ENCODE results near the gene HES7.
A peak's percentile ranks its signal among the peaks of the same experiment; 100 is the strongest.
"Not testable (repeated sequence)": the region's sequence is repeated elsewhere in the genome, so short reads cannot be mapped to it uniquely, and the experiment has no call there.

The HES7 gene

DNA sequence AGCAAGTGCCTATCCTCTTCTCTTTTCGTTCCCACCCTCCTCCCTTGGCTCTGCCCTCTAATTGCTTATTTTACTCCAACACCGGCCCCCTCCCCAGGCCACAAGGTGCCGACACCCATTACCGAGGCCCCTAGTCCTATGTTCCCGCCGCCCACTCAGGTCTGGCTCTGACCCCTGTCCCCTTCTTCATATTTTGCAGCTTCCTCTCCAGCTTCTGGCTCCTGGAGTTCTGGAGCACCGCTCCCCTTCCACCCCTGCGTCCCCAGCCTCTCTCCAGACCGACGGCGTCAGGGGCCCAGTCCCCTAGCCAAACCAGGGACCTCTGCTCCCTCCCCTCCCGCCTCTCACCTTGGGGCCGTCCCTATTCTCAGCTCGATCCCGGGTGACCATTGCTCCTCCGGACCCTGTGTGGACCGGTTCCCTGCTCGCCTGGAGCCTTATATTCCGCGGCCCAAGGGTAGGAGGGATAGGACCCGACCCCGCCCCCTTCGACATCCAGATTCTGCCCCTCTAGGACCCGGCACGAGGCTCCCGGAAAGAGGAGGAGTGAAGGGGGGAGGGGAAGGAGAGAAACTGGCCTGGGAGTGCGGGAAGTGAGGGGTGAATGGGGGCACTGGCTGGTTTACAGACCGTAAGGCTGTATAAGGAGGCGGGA, at the start of gene HES7:
Gene HES7, minus strand, starts transcription at position 412 of the 655 bp plus-strand sequence. Its CDS starts 22 bp downstream, at position 390.
- DNase-seq (ENCODE audit: low read depth in 1 of 2, low spot score in 1 of 2), result no peak

DNA sequence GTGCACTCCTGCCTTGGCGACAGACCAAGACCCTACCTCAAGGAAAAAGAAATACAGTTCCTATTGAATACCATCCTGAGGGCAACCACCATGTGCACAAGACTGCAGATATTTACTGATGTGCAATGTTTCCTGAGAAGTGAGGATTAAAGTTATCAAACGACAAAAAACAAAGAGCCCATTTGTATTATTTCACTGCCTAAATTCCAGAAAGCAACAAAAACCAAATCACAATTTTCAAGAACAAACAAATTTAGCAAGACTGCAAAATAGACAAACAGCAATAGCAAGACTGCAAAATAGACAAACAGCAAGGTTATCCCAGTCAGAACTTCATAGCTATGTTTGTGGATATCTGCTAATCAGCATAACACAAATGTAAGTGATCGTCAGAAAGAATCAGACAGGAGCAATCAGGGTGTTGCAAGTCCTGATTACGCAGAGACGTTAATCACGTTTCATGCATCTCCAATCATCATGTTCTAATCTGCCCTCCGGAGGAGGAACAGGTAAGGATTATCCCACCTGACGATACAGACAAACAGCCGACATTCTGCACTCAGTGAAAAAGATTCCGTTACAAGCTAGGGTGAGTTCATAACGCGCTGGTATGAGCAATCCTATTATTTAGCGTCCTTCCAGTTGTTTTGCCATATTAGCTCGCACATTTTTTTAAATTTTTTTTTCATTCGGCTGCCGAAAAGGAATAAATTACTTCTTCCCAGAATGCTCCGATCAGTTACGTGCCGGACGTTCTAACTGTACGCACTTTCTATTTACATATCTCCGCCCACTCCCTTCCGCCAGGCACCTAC, 49.4 kb upstream of the HES7 start:
- DNase-seq (ENCODE audit: low read depth in 1 of 2, low spot score in 1 of 2), result peak in 1 of 2 donors; percentile 90

DNA sequence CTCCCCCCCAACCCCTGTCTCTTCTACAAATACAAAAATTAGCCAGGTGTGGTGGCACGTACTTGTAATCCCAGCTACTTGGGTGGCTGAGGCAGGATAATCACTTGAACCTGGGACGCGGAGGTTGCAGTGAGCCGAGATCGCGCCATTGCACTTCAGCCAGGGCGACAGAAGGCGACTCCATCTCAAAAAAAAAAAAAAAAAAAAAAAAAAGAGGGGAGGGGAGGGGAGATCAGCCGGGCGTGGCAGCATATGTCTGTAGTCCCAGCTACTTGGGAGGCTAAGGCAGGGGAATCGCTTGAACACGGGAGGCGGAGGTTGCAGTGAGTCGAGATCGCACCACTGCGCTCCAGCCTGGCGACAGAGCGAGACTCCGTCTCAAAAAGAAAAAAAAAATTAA, 46.3 kb upstream of the HES7 start:
- not testable (repeated sequence) for DNase-seq (ENCODE audit: low read depth in 1 of 2, low spot score in 1 of 2)

DNA sequence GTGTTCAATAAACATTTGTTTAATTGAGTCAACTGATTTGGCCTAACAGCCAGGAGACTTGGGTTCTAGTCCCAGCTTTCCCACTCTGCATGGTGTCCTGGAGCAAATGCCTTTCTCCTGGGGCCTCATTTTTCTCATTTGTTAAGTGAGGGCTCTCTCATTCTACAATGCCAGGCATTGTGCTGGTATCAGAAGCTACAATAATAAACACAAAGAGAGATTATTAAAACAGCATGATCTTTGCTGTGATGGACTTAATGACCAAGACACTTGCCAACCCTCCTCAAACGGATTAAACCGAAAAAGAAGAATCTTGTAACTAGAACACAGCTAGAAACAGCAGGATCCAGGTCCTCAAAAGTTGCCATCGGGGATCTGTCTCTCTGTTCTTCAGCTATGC, 43.6 kb upstream of the HES7 start:
- no peak for DNase-seq (ENCODE audit: low read depth in 1 of 2, low spot score in 1 of 2)

DNA sequence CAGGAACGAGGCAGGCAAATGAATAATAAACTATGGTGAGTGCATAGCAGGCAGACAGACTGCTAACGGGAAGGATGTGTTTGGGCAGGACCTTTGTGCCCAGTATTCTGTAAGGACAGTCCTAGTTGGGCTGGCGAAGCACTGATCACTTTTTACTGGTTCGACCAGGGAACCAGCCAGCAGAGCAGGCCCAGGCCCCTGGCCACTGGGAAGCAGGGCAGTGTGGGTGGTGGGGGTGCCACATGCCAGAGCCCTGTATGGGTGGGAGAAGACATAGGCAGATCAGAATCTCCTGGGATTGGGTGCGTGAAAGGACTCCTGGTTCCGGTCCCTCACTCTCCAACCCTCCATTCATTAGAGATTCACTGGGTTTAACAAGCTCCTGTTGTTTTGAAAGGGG, 42.8 kb upstream of the HES7 start:
- no peak for DNase-seq (ENCODE audit: low read depth in 1 of 2, low spot score in 1 of 2)

DNA sequence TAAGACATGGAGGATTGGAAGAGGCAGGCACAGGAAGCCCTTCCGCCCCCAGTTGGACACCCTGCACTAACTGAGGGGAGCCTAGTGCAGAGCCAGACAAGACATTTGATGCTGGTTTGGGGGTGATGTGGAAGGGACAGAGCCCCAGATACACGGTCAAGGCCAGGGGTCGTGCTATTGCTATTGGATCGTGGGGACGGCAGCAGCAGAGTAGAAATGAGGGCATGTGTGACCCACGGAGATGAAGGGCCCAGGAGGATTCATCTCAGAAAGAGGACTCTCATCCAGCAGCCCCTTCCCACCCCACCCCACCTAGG, 40.9 kb upstream of the HES7 start:
- no peak for DNase-seq (ENCODE audit: low read depth in 1 of 2, low spot score in 1 of 2)

DNA sequence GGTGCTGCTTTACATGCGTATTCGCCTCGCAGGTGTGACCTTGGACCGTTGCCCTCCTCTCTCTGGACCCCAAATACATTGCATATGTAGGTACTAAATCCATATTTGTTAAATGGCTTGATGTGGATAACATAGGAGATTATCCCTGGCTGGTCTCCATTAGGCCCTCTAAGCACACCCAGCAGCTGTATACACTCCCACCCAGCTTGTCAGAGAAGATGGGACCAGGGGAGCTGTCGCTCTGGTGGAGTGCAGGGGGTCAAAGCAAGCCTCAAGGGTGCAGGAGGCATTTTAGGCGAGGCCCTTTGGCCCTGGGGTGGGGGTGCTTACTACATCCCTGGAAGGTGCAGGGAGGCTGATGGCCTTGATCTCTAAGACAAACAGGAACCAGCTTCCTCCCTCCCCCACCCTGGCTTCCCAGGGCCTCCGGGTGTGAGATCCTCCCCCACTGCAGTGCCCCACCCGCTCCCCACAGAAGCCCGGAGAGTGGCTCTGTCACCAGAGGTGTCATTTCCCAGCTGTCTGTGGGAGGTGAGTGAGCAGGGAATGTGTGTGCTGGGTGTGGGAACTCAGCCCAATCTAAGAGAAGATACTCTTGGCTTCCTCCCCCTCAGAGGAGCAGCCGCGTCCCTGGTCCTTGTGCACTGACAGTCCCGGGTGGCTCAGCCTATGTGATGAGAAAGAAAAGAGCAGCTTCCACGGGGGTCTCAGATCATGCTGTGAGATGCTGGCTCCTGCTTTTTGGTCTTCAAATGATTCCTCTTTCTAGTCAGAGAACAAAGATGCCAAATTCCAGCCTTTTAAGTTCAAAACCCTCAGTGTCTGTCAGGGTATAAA, 40.3 kb upstream of the HES7 start:
- DNase-seq (ENCODE audit: low read depth in 1 of 2, low spot score in 1 of 2), result peak in 1 of 2 donors; percentile 75

DNA sequence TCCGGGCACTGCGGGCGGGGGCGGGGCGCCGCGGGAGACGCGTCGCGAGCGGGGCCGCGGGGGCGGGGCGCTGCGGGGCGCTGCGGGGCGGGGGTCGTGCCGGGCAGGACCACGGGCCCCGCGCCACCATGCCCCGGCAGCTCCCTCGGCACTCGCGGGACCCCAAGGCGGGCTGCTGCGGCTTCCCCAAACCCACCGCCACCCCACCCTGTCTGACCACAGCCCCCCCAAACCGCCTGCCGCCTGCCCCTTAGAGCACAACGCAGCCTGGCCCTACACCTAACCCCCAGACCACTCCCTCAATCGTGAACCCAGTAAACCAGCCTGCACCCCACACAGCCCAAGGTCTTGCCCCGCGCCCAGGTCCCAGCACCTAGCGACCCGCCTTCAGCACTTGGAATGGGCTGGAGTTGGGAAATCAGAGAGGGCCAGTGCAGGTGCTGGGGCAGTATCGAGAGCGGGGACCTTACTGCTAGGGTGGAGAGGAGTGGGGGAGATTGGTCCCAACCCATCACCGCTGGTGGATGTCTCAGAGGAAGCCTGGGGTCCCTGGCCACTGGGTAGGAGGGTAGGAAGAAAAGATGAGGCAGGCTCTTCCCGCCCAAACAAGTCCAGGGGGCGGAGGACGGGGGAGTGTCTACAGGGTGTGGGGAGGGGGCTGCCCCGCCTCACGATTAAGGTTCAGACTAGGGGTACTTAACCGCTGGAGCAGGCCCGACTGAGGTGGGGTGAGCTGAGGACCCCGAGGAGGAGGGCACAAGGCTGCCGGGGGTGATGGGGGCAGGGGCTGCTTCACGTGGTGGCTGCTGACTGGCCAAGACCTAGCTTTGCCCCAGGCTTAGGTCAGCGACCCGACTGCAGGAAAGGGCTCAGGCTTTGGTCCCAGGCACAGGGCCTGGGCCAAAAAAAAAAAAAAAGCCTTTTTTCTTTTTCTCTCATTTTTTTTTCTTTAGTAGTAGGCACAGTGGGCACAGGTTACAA, 39.4 kb upstream of the HES7 start:
- no peak for DNase-seq (ENCODE audit: low read depth in 1 of 2, low spot score in 1 of 2)

DNA sequence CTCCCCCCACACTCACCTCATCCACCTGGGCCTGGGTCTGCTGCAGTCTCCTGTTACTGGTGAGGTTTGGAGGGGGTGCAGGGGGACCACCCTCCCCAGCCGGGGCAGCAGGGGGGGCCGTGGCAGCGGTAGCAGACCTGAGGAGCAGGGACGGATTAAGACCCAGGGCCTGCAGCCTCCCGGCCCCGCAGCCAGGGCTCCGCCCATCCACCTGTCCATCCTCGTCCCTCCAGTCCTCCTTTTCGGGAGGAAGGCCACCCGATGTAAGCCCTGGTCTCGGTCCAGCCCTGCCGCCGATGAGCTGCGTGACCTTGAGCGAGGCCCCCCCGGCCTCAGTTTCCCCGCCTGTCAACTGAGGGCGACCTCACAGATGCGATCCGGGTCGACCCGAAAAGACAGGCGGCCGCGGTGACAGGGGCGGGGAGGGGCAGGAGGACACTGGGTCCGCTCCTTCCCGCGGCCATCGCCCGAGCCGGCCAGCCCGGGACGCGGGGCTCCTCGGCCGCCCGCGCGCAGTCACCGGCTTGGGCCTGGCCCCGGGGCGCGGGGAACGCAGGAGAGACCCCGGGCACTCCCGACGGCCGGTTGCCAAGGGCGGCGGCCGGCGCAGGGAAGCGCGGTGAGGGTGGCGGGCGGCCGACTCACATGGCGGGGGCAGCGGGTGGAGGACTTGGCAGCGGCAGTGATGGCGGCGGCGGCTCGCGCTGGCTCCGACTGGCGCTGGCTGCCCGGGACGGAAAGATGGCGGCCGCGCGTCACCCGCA, 38.5 kb upstream of the HES7 start, which contains the start of gene VAMP2:
Gene VAMP2, minus strand, starts transcription at position 716 of the 764 bp plus-strand sequence. Its CDS starts 69 bp downstream, at position 647.
- DNase-seq (ENCODE audit: low read depth in 1 of 2, low spot score in 1 of 2), result peak; percentile 67 to 69

DNA sequence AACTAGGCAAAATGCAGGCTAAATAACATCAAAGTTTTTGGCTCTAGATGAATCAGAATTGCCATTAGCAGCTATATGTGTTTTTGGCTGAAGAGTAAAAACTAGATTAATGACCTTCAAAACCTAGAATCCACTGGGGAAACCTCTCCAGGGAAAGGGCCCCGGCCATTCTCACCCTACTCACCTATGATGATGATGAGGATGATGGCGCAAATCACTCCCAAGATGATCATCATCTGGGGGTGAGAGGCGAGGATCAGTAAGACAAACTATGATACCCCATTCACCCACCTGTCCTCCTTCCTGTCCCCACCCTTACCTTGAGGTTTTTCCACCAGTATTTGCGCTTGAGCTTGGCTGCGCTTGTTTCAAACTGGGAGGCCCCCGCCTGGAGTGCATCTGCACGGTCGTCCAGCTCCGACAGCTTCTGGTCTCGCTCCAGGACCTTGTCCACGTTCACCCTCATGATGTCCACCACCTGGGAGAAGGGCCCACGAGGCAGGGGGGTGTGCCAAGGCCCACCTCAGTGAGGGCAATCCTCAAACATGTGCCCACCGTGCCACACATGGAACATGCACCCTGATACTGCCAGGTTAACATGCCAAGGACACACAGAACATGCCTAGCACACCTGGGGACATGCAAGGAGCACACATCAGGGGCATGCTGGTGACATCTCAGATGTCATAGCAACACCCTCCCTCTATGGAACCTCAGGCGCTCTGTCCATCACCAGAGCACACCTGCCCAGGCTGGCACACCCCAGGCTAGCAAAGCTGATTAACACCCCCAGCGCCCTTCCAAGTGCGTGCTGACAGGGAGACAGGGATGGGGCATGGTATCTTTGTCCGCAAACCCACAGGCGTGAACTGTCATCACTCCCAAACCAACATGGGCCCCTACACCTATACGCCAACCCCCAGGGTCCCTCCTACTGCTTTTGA, 37.7 kb upstream of the HES7 start:
- DNase-seq (ENCODE audit: low read depth in 1 of 2, low spot score in 1 of 2), result no peak

DNA sequence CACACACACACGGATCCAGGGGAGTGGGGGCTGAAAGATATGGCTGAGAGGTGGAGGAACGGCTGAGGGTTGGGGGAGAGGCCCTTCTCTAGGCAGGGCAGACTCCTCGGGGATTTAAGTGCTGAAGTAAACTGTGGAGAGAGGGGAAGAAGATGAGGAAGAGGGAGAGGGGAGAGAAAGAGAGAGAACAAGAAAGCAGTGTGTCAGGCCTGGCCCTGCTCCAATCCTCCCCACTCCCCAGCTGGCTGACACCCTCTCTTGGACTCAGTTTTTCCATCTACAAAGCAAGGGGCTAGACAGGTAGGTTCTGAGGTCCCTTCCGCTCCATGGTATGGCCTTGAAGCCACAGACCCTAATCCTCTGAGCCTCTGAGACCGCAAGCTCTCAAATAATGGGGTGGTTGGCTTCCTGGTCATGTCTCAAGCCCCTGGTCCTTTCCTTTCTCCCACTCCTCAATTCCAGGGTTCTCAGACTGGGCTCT, 36.9 kb upstream of the HES7 start:
- no peak for DNase-seq (ENCODE audit: low read depth in 1 of 2, low spot score in 1 of 2)

DNA sequence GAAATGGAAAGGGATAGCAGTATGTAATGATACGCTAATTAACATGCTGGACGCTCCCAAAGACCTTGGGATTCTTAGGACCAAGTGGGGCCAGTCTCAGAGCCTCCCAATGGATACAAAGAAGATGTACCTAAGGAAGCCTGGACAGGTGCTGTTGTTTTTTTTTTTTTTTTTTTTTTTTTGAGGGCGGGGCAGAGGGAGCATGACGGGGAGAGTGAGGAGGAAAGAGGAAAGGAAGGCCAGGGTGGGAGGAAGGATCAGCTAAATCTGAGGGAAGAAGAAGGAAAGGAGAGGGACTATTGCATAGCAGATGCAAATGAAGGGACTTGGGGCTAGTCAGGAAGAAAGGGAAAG, 36.3 kb upstream of the HES7 start:
- no peak for DNase-seq (ENCODE audit: low read depth in 1 of 2, low spot score in 1 of 2)

DNA sequence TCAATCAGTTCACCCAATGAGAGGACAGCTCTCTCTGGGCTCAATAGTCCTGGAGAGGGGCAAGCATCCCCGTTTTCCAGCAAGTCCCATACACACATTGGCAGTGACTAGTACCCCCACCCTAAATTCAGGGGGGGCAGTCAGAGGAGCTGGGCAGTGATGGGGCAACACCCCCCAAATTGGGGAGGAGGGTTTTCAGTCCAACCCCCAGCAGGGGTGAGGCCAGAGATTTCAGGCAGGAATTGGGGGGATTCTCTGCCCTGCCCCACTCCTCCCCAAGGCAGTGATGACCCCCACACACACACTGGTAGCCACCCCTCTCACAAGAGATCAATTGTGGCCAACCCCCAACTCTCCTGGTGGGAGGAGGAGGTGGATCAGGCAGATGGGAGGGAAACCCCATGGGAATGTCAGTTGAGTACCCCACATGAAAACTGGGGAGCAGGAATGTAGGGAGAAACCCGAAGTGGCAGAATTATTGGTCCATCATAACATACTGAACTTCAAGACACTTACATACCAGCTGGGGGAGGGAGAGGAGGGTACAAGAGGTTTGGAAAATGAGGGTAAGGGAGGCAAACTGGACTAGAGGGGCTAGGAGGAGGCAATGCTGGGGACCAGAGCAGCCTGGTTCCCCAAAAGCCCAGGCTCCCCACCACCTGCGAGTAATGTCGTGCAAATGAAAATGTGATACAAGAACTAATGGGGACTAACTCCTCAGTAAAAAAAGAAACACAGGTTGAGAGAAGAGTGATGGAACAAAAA, 35.7 kb upstream of the HES7 start:
- DNase-seq (ENCODE audit: low read depth in 1 of 2, low spot score in 1 of 2), result no peak

DNA sequence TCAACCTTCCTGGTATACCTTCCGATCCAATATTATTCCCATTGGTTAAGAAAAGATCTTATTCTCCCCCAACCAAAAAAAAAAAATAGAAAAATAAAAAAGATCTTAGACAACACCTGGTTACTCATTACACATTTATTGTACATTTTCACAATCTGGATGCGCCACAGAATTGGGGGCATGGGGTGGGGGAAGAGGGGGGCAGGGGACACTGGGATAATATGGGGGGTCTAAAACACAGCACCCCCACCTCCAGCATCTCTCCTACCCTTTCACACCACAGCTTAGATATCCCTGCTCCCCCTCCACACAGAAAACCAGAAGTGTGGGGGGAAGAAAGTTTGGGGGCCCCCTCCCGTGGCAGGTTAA, 35.1 kb upstream of the HES7 start:
- DNase-seq (ENCODE audit: low read depth in 1 of 2, low spot score in 1 of 2), result no peak

DNA sequence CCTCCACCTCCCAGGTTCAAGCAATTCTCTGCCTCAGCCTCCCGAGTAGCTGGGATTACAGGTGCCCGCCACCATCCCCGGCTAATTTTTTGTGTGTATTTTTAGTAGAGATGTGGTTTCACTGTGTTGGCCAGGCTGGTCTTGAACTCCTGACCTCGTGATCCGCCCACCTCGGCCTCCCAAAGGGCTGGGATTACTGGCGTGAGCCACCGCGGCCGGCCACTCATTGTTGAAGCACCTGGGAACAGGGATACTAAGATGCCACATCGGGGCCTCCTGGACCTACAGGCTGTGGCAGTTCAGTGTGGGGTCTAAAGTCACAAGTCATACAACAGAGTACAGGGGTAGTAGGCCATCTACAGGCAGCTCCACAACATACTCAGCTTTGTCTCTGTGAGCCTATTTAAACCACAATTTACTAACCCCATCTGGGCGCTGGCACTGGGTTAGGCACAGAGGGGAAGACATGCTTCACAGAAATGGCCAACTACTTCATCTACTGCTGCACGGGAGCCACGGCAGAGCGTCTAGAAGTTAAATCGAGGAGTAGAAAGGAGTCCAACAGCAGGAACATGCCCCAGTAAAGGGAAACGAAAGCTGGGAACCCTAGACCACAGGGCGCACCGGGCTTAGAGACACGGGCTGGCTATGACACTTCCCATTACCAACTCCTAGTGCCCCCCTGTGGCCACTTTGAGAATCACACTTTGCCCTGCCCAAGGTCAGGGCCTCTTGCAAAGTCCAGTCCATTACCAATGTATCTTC, 34.5 kb upstream of the HES7 start:
- peak in 1 of 2 donors; percentile 85 for DNase-seq (ENCODE audit: low read depth in 1 of 2, low spot score in 1 of 2)

DNA sequence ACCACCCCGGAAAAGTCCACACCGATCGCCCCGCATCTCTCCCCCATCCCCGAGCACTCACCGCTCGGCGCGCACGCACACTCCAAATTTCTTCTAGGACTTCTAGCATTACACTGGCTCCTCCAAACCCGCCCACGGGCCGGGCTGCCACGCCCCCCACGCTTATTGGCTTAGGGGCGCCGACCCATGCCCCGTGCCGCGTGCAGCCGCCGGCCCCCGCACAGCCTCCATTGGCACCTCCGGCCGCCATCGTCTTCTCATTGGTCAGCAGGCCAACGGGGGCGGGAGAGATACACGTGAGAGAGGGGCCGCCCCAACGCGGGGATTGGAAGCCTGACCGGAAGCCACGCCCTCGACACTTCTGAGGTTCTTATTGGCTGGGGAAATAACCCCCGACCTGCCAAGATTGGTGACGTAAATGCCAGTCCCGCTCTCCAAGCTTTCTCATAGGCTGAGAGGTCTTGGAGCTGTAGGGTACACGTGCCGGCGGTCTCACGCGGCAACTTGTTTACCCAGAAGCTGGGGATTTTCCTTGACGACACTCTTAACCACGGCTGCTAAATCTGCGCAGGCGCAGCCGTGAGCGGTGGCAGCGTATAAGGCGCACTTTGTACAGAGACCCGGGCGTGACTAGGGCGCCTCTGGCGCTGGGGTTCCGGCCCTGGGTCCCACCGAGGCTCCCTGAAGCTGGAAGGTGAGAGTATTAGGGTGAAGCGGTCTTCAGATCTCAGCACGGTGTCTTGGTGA, 32.5 kb upstream of the HES7 start:
- DNase-seq (ENCODE audit: low read depth in 1 of 2, low spot score in 1 of 2), result peak; percentile 98 to 100

DNA sequence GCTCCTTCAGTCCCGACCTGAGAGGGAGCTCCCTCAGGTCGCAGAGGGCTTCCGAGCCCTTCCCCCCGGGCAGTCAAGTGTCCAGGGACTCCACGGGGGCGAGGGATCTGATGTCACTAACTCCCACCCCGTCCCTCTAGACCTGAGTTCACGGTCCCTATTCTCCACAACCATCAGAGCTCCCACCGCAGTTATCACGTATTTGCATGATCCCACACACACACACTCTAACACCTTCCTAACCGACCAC, 32.0 kb upstream of the HES7 start:
- no peak for DNase-seq (ENCODE audit: low read depth in 1 of 2, low spot score in 1 of 2)
